ENCODE results near the gene FADS3. TPM values are rescaled to one million over a fixed set of nuclear protein-coding genes. Genes with fewer than 3 reads are reported as not detected.
A peak's percentile ranks its signal among the peaks of the same experiment; 100 is the strongest.

The FADS3 gene
- total and polyA plus RNA-seq, 9 of the 15 experiments (the other 6 are each of a cell fraction or from before 2014, with no cell fraction given): 0.97 to 148 (median 92.7) TPM

- ATAC-seq (peak; percentile 59), FAIRE-seq (peak; percentile 32), DNase-seq (ENCODE audit: extremely low read depth in 1 of 4, low spot score in 3 of 4) (peak; percentile 76 to 91 (median 86))
- 6% methylated on average over 20 of the region's 74 CpGs for WGBS (ENCODE audit: insufficient coverage, low coverage, missing lambda C conversion rate)
- H3K4me1 ChIP-seq (replicated peaks in 1 of 2; ENCODE audit: control insufficient read depth in 2 of 2, insufficient read depth in 2 of 2, low read length in 2 of 2): peaks cover 43 to 86% of the 10 kb centered on the region in 2 experiments
- H3K9me3 ChIP-seq (replicated peaks; ENCODE audit: control insufficient read depth, insufficient read depth, low read depth, low read length): no peaks in the 10 kb centered on the region
- peak within 1 kb of the TSS; percentile 96 for H3K4me2 ChIP-seq (ENCODE audit: insufficient read depth, low read length)
- H3K9me1 ChIP-seq (ENCODE audit: control insufficient read depth, insufficient read depth, low read length): no peaks in the 10 kb centered on the region
- ChIA-PET POLR2A (interaction anchor here (0.5 to 2.0 kb wide), 3 partner anchors 9 to 47 kb away, joined by 3 to 9 read pairs (median 6); no protein-coding TSS in a partner anchor), CTCF (ENCODE audit: low intra/inter-chr PET ratio) (no interaction called here)
- H3K27me3 ChIP-seq (ENCODE audit: control insufficient read depth in 2 of 2, insufficient read depth in 2 of 2, low read length in 2 of 2): no peaks in the 10 kb centered on the region
- H3K4me3 ChIP-seq: peak within 1 kb of the TSS; percentile 63
- H3K9ac ChIP-seq (ENCODE audit: insufficient read depth in 1 of 2, low read depth in 2 of 2, low read length in 2 of 2): peak within 1 kb of the TSS; percentile 60 to 80
- in situ Hi-C loops (cut with MboI) (no loop called here), intact Hi-C loops (cut with micrococcal nuclease) (no loop called here)
- no TSS peak for BruUV-seq (replicated peaks)
- peaks cover 5% of the 10 kb centered on the region; the same call in 1 of the 2 replicates for H4K20me1 ChIP-seq (replicated peaks; ENCODE audit: control insufficient read depth, insufficient read depth, low read length)
- peak within 1 kb of the TSS; percentile 55 for H2AFZ ChIP-seq (ENCODE audit: low read depth, low read length)
- peaks cover 9% of the 10 kb centered on the region; the same call in 2 of the 3 replicates for H3K36me3 ChIP-seq (ENCODE audit: control insufficient read depth, insufficient read depth, low read length)
- H3K79me2 ChIP-seq (ENCODE audit: control insufficient read depth, insufficient read depth, low read length): peaks cover 75% of the 10 kb centered on the region
- peak within 1 kb of the TSS; percentile 71 for H3K27ac ChIP-seq (ENCODE audit: extremely low read depth, low read depth, low read length)
- TF ChIP-seq CREB3L1 (IDR thresholded peaks at IDR 0.05; ENCODE audit: borderline replicate concordance, low read depth) (peak; percentile 61; the same call in 1 of the 2 replicates), GMEB1 (CRISPR knock-in tag; IDR thresholded peaks at IDR 0.05) (0 out of 2 replicates have a peak, but pooled peaks have one; percentile 4), NFIC (IDR thresholded peaks at IDR 0.05) (peak; percentile 23; the same call in 1 of the 2 replicates), DPF2 (IDR thresholded peaks at IDR 0.05) (peak; percentile 49; the same call in 1 of the 2 replicates), TOE1 (IDR thresholded peaks at IDR 0.05; ENCODE audit: borderline replicate concordance) (peak; percentile 52; the same call in 1 of the 2 replicates), TOE1 (CRISPR knock-in tag; IDR thresholded peaks at IDR 0.05; ENCODE audit: borderline replicate concordance, low read depth) (no peak), ETV1 (tag; conservative IDR thresholded peaks at IDR 0.05; ENCODE audit: low read depth) (peak; percentile 43; the same call in 1 of the 2 replicates), E2F6 (IDR thresholded peaks at IDR 0.05; ENCODE audit: borderline replicate concordance in 1 of 2, extremely low read depth in 1 of 2, insufficient read depth in 1 of 2, insufficient read length in 1 of 2, low read depth in 1 of 2, low read length in 1 of 2, poor library complexity in 1 of 2, severe bottlenecking in 1 of 2) (peak; percentile 40 to 80), KDM2B (CRISPR knock-in tag; IDR thresholded peaks at IDR 0.05) (no peak), RBM25 (IDR thresholded peaks at IDR 0.05; ENCODE audit: low read depth, low read length, severe bottlenecking) (peak; percentile 82), FOXA3 (CRISPR knock-in tag; conservative IDR thresholded peaks at IDR 0.05 in 1 of 2, IDR thresholded peaks at IDR 0.05 in 1 of 2) (no peak)
Observed at GRCh38 chr11:61917334-61918109, 26.2 kb upstream of the FADS3 start, which contains the start of gene RAB3IL1. TSS of gene RAB3IL1 (minus strand) at chr11:61917566. CDS start at chr11:61917367, 199 bp downstream.

All from K562 (cell line).